ENCODE measurements around the gene WDR18. TPM values are rescaled to one million over a fixed set of nuclear protein-coding genes. Genes with fewer than 3 reads are reported as not detected.

WDR18 gene
- total and polyA plus RNA-seq, 12 donors = 5.4 to 140 (median 53.8) TPM

DNA sequence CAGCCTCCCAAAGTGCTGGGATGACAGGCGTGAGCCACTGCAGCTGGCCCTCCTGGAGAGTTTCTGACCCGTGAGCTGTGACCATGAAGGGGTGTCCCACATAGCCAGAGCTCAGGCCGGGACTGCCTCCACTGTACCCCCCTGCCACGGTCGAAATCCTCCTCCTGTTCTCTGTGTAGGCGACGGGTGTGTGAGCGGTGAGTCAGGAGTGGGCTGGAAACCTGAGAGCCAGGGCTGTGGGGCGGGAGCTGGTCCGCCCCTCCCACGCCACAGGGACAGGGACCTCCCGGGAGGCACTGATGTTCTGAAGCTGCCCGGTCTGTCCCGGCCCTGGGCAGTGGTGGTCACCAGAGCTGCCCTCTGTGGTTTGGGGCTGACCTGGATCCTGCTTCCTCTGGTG lies 3.9 kb downstream of the WDR18 start:
- intact Hi-C loops (cut with DNase I) = no loop called here
- H3K27me3 ChIP-seq = no peaks in the 10 kb centered on the region
- peaks cover 20 to 42% of the 10 kb centered on the region in 2 donors for H3K4me1 ChIP-seq (replicated peaks in 1 of 2)
- 73 to 81% methylated on average over 14 of the region's 14 CpGs; no CpG with 5 or more reads in 2 of the 4 donors for WGBS, 4 donors
- peaks cover 0 to 18% of the 10 kb centered on the region in 2 donors for H3K36me3 ChIP-seq (replicated peaks in 1 of 2)
- H3K9me3 ChIP-seq (replicated peaks in 1 of 3) = no peaks in the 10 kb centered on the region
- no peak overlapping the region for H3K4me3 ChIP-seq
- no peak for DNase-seq
- TF ChIP-seq POLR2A (IDR thresholded peaks at IDR 0.05) = no peak
- TF ChIP-seq, protein P1, sequence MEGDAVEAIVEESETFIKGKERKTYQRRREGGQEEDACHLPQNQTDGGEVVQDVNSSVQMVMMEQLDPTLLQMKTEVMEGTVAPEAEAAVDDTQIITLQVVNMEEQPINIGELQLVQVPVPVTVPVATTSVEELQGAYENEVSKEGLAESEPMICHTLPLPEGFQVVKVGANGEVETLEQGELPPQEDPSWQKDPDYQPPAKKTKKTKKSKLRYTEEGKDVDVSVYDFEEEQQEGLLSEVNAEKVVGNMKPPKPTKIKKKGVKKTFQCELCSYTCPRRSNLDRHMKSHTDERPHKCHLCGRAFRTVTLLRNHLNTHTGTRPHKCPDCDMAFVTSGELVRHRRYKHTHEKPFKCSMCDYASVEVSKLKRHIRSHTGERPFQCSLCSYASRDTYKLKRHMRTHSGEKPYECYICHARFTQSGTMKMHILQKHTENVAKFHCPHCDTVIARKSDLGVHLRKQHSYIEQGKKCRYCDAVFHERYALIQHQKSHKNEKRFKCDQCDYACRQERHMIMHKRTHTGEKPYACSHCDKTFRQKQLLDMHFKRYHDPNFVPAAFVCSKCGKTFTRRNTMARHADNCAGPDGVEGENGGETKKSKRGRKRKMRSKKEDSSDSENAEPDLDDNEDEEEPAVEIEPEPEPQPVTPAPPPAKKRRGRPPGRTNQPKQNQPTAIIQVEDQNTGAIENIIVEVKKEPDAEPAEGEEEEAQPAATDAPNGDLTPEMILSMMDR (IDR thresholded peaks at IDR 0.05) = no peak
- H3K27ac ChIP-seq = no peak overlapping the region

DNA sequence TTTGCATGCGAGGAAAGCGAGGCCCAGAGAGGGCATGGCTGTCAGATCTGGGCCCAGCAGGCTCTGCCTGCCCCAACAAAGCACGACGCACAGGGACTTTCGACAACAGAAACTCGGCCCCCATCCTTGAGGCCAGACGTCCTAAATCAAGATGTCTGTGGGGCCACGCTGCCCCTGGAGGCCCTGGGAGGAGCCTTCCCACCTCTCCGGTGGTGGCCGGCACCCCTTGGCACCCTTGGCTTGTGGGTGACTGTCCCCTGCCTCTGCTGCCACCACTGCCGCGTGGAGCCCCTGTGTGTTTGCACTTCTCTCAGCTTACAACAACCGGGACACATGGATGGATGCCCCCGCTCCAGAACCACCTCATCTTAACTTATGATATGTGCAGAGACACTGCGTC lies 4.4 kb downstream of the WDR18 start:
- H3K36me3 ChIP-seq (replicated peaks in 1 of 2) = peaks cover 0 to 18% of the 10 kb centered on the region in 2 donors
- TF ChIP-seq, protein P1 (IDR thresholded peaks at IDR 0.05) = no peak
- TF ChIP-seq POLR2A (IDR thresholded peaks at IDR 0.05) = no peak
- H3K4me1 ChIP-seq (replicated peaks in 1 of 2) = peaks cover 20 to 38% of the 10 kb centered on the region in 2 donors
- H3K27ac ChIP-seq = no peak overlapping the region
- peak in 1 of 7 donors; percentile 13 for DNase-seq
- H3K27me3 ChIP-seq = no peaks in the 10 kb centered on the region
- H3K9me3 ChIP-seq (replicated peaks in 1 of 3) = no peaks in the 10 kb centered on the region
- 83 to 92% (median 89%) methylated on average over 7 to 15 of the region's 15 CpGs for WGBS, 4 donors
- no peak overlapping the region for H3K4me3 ChIP-seq
- intact Hi-C loops (cut with DNase I) = no loop called here

DNA sequence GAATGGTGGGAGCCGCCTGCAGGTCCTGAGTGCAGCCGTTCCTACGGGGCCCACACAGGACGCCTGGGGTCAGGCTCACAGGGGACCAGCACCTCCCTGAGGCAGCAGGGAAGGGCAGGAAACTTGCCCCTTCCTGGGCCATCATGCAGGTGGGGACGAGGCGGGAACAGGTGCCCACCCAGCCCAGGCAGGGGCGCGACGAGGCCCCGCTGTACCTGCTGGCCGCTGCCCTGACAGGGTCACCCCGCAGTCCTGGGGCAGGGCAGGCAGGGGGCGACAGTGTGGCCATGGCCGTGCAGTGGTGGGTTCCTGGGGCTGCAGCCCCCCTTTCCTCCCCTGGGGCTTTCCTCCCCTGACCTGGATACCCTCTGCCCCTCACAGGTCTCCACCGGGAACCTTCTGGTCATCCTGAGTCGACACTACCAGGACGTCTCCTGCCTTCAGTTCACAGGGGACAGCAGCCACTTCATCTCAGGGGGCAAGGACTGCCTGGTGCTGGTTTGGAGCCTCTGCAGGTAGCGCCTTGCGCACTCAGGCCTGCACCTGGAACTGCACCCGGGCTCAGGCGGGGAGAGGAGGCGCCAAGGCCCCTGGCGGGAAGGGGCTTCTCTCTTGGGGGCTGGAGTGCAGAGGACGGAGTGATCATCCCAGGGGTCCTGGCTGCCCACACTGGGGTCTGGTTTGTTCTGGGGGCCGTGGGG lies 5.4 kb downstream of the WDR18 start:
- TF ChIP-seq, protein P1 (IDR thresholded peaks at IDR 0.05) = peak in 1 of 6 experiments; percentile 14
- TF ChIP-seq POLR2A (IDR thresholded peaks at IDR 0.05) = no peak
- peak in 1 of 7 donors; percentile 18 for DNase-seq
- intact Hi-C loops (cut with DNase I) = loop anchor here in 1 of 2 donors (10.0 kb wide), 1 partner anchor 215 kb away; no protein-coding TSS in a partner anchor
- Histone ChIP-seq H3K27me3 (no peaks in the 10 kb centered on the region), H3K9me3 (replicated peaks in 1 of 3) (no peaks in the 10 kb centered on the region), H3K4me1 (replicated peaks in 1 of 2) (peaks cover 15 to 33% of the 10 kb centered on the region in 2 donors), H3K4me3 (no peak overlapping the region), H3K27ac (peak overlapping the region in 4 of 5 donors; percentile 39 to 91 (median 84)), H3K36me3 (replicated peaks in 1 of 2) (peaks cover 0 to 18% of the 10 kb centered on the region in 2 donors)
- WGBS, 4 donors = 85 to 87% (median 86%) methylated on average over 3 to 25 of the region's 25 CpGs

DNA sequence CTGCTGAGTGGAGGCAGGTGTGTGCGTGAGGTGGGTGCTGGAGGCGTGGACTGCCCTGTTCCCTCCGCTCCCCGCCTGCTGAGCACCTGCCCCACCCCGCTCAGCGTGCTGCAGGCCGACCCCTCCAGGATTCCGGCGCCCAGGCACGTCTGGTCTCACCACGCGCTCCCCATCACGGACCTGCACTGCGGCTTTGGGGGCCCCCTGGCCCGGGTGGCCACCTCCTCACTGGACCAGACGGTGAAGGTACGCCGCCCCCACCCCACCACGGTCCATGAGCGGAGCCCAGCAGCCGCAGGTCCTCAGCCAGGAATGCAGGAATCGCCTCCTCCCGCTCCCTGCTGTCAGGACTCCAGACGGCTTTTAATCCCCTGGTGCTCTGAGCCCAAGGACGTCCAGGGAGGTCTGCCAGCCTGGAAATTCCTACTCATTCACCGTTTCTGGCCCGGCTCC lies 6.0 kb downstream of the WDR18 start:
- Histone ChIP-seq H3K27ac (peak overlapping the region; percentile 39 to 91 (median 79)), H3K4me1 (replicated peaks in 1 of 2) (peaks cover 15 to 28% of the 10 kb centered on the region in 2 donors), H3K4me3 (no peak overlapping the region), H3K36me3 (replicated peaks in 1 of 2) (peaks cover 0 to 18% of the 10 kb centered on the region in 2 donors), H3K27me3 (no peaks in the 10 kb centered on the region), H3K9me3 (replicated peaks in 1 of 3) (no peaks in the 10 kb centered on the region)
- DNase-seq = peak; percentile 87 to 92 (median 91)
- TF ChIP-seq, protein P1 (IDR thresholded peaks at IDR 0.05) = no peak
- peak in 1 of 2 donors; percentile 28 for TF ChIP-seq POLR2A (IDR thresholded peaks at IDR 0.05)
- intact Hi-C loops (cut with DNase I) = loop anchor here in 1 of 2 donors (10.0 kb wide), 1 partner anchor 215 kb away; no protein-coding TSS in a partner anchor
- WGBS, 4 donors = 45 to 64% (median 52%) methylated on average over 9 to 27 of the region's 27 CpGs
